Measurements from ENCODE around the gene C20orf202.

DNA sequence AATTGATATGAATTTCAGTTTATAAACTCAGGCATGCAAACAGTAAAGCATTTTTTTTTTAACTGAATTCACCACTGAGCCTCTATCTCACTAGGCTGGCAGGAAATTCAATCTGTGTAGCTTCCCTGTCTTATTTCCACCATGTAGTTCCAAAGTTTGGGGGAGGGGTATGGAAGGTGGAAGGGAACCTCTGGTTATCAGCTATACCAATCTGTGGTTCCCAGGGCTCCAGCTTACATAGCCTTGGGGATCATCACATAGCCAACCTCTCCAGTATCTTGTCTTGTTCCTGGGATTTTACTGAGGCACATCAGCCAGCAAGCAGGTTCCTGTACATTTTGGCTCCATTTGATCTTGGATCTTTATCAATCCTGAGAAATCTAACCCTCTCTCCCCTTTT is 38.2 kb downstream of the C20orf202 start:
- no peak for TF ChIP-seq POLR2A (IDR thresholded peaks at IDR 0.05; ENCODE audit: low read length)
- TF ChIP-seq GATA1 (IDR thresholded peaks at IDR 0.05; ENCODE audit: low read depth, low read length) = no peak
